SU-DHL-6 (cell line): ENCODE results near the gene GPR157.

Experiments used
- H2AFZ ChIP-seq: fragments of 200-600 bp; sonication (generic); 2 replicates; pipeline ENCODE4 v1.6.1; 2014; ENCODE audit warnings: low read depth, mild to moderate bottlenecking, moderate library complexity, mixed read lengths, antibody characterized with exemption, low read length; ENCODE audit not compliant: severe bottlenecking
- H3F3A ChIP-seq: fragments of 200-600 bp; shearing (Covaris generic); 2 replicates; pipeline ENCODE4 v1.6.0; 2016; ENCODE audit warnings: antibody characterized with exemption, mild to moderate bottlenecking; ENCODE audit not compliant: insufficient read depth
- H3K27ac ChIP-seq: fragments of 200-600 bp; sonication (generic); 2 replicates; pipeline ENCODE4 v1.5.1; 2016; ENCODE audit warnings: low read depth, mild to moderate bottlenecking, low read length, moderate library complexity, mixed read lengths
- H3K27me3 ChIP-seq: fragments of 200-600 bp; sonication (generic), shearing (Covaris generic); 2 replicates; pipeline ENCODE4 v1.6.0; 2014; ENCODE audit warnings: mild to moderate bottlenecking, low read length
- H3K36me3 ChIP-seq: fragments of 200-600 bp; sonication (generic); 2 replicates; pipeline ENCODE4 v1.6.1; 2014; ENCODE audit warnings: mild to moderate bottlenecking, low read length, mixed read lengths
- H3K4me2 ChIP-seq: fragments of 300-600, 200-600 bp; shearing (Covaris generic), sonication (generic); 2 replicates; pipeline ENCODE4 v1.6.0; 2014; ENCODE audit warnings: low read length, low read depth, mild to moderate bottlenecking; ENCODE audit not compliant: poor library complexity, severe bottlenecking
- H3K4me3 ChIP-seq: fragments of 200-600 bp; sonication (generic); 2 replicates; pipeline ENCODE4 v1.5.1; 2014; ENCODE audit warnings: antibody characterized with exemption, low read length, mild to moderate bottlenecking, mixed read lengths; ENCODE audit not compliant: insufficient read depth, poor library complexity, severe bottlenecking
- H3K79me2 ChIP-seq: fragments of 200-600 bp; sonication (generic); 2 replicates; pipeline ENCODE4 v1.6.1; 2014; ENCODE audit warnings: mild to moderate bottlenecking, low read length, moderate library complexity; ENCODE audit not compliant: insufficient read depth
- H3K9ac ChIP-seq: fragments of 200-600 bp; sonication (generic); 2 replicates; pipeline ENCODE4 v1.7.0; 2014; ENCODE audit warnings: mild to moderate bottlenecking, low read length
- H3K9me2 ChIP-seq: fragments of 200-600 bp; sonication (generic); replicated peaks from 2 replicates; pipeline ENCODE4 v1.6.1; 2014; ENCODE audit warnings: low read length; ENCODE audit not compliant: insufficient read depth
- H3K9me3 ChIP-seq: fragments of 200-600 bp; sonication (generic); 2 replicates; pipeline ENCODE4 v1.6.1; 2014; ENCODE audit warnings: low read length, mixed read lengths; ENCODE audit not compliant: insufficient read depth
- H4K20me1 ChIP-seq: fragments of 200-600 bp; sonication (generic); 2 replicates; pipeline ENCODE4 v1.6.1; 2014; ENCODE audit warnings: low read depth, mild to moderate bottlenecking, antibody characterized with exemption, low read length, moderate library complexity, mixed read lengths
- EZH2phosphoT487 ChIP-seq: fragments of 200-600 bp; sonication (generic), shearing (Covaris generic); conservative IDR thresholded peaks from 2 replicates; pipeline ENCODE4 v1.6.1; 2018; ENCODE audit warnings: mild to moderate bottlenecking, antibody characterized with exemption, low read length, moderate library complexity, mixed read lengths
- TF ChIP-seq, protein P1 (sequence below): fragments of 200-600 bp; sonication (generic); IDR thresholded peaks from one replicate; pipeline ENCODE4 v1.5.1; 2017; ENCODE audit warnings: antibody characterized with exemption, mild to moderate bottlenecking, low read length, moderate library complexity; ENCODE audit not compliant: insufficient read depth, poor library complexity, severe bottlenecking

The GPR157 gene, protein sequence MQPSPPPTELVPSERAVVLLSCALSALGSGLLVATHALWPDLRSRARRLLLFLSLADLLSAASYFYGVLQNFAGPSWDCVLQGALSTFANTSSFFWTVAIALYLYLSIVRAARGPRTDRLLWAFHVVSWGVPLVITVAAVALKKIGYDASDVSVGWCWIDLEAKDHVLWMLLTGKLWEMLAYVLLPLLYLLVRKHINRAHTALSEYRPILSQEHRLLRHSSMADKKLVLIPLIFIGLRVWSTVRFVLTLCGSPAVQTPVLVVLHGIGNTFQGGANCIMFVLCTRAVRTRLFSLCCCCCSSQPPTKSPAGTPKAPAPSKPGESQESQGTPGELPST

DNA sequence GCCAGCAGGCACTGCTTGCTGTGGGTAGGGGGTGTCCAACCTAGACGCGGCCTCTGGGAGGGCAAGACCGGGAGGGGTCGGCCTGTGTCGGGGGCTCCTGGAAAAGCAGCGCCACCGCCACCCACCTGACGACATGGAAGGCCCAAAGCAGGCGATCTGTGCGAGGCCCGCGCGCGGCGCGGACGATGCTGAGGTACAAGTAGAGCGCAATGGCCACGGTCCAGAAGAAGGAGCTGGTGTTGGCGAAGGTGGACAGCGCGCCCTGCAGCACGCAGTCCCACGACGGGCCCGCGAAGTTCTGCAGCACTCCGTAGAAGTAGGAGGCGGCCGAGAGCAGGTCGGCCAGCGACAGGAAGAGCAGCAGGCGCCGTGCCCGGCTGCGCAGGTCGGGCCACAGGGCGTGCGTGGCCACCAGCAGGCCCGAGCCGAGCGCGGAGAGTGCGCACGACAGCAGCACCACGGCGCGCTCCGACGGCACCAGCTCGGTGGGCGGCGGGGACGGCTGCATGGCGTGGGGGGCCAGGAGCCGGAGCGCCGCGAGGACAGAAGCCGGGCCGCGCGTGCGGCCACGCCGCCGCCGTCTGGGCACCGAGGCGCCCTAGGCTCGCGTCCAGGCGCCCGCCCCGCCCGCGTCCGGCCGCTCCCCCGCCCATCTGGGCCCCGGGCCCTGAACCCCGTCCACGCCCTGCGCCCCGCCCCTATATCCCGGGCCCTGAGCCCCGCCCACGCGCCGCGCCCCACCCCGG is at the start of gene GPR157:
Gene GPR157, minus strand, starts transcription at position 583 of the 746 bp plus-strand sequence. Its CDS starts 75 bp downstream, at position 508.
- Histone ChIP-seq H3K9ac (no peak within 1 kb of the TSS), H3K79me2 (no peaks in the 10 kb centered on the region), H3F3A (peaks cover 10% of the 10 kb centered on the region), H3K27ac (no peak within 1 kb of the TSS), H3K9me2 (no peaks in the 10 kb centered on the region), H3K27me3 (no peaks in the 10 kb centered on the region), H3K4me3 (no peak within 1 kb of the TSS), H3K4me2 (peak within 1 kb of the TSS; percentile 36), H3K9me3 (no peaks in the 10 kb centered on the region), H3K36me3 (no peaks in the 10 kb centered on the region), H2AFZ (no peak within 1 kb of the TSS), H4K20me1 (no peaks in the 10 kb centered on the region)
- no peak for TF ChIP-seq EZH2phosphoT487
- TF ChIP-seq, protein P1, sequence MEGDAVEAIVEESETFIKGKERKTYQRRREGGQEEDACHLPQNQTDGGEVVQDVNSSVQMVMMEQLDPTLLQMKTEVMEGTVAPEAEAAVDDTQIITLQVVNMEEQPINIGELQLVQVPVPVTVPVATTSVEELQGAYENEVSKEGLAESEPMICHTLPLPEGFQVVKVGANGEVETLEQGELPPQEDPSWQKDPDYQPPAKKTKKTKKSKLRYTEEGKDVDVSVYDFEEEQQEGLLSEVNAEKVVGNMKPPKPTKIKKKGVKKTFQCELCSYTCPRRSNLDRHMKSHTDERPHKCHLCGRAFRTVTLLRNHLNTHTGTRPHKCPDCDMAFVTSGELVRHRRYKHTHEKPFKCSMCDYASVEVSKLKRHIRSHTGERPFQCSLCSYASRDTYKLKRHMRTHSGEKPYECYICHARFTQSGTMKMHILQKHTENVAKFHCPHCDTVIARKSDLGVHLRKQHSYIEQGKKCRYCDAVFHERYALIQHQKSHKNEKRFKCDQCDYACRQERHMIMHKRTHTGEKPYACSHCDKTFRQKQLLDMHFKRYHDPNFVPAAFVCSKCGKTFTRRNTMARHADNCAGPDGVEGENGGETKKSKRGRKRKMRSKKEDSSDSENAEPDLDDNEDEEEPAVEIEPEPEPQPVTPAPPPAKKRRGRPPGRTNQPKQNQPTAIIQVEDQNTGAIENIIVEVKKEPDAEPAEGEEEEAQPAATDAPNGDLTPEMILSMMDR, result no peak

DNA sequence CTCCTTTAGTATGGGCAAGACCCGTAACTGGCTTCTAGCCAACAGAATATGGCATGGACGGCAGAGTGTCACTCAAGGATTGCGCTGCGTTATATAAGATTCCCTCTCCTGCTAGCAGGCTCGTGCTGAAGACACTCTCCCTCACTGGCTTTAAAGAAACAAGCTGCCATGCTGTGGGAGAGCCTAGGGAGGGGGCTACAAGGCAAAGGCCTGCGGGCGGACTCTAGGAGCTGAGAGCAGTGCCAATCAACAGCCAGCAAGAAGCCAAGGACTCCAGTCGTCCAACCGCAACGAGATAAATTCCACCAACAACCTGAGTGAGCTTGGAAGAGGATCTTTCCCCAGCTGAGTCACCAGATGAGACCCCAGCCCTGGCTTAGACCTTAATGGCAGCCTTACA is 45.9 kb upstream of the GPR157 start:
- H3K4me2 ChIP-seq, result no peak overlapping the region
- no peak overlapping the region for H3K27ac ChIP-seq
- no peaks in the 10 kb centered on the region for H3K79me2 ChIP-seq
- H3K36me3 ChIP-seq, result no peaks in the 10 kb centered on the region
- H3K9me3 ChIP-seq, result no peaks in the 10 kb centered on the region
- H3K9ac ChIP-seq, result no peak overlapping the region
- no peaks in the 10 kb centered on the region for H3F3A ChIP-seq
- no peak overlapping the region for H2AFZ ChIP-seq
- H3K9me2 ChIP-seq, result no peaks in the 10 kb centered on the region
- H4K20me1 ChIP-seq, result no peaks in the 10 kb centered on the region
- H3K27me3 ChIP-seq, result no peaks in the 10 kb centered on the region
- H3K4me3 ChIP-seq, result no peak overlapping the region
- no peak for TF ChIP-seq EZH2phosphoT487
- TF ChIP-seq, protein P1, result no peak

DNA sequence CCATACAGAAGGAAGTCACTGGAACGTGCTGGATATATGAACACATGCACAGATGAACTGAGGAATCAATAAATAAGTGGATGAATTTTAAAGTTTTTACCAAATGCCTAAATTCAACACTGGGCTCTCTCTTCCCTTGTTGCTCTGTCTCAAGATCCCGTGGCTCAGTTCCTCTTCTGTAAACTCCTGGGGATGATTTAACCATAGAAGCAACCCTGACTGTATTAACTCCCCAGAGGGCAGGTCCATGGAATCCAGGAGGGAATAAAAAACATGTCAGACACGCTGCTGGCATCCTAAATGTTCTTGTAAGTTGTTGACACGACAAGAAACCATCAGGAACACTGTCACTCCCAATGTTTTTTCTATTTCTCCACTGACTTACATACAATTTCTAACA is 45.3 kb upstream of the GPR157 start:
- H4K20me1 ChIP-seq, result no peaks in the 10 kb centered on the region
- no peak overlapping the region for H3K9ac ChIP-seq
- H3K9me2 ChIP-seq, result no peaks in the 10 kb centered on the region
- no peaks in the 10 kb centered on the region for H3K36me3 ChIP-seq
- H2AFZ ChIP-seq, result no peak overlapping the region
- no peak overlapping the region for H3K4me3 ChIP-seq
- no peaks in the 10 kb centered on the region for H3K79me2 ChIP-seq
- H3K27me3 ChIP-seq, result no peaks in the 10 kb centered on the region
- TF ChIP-seq EZH2phosphoT487, result no peak
- TF ChIP-seq, protein P1, result no peak
- no peak overlapping the region for H3K27ac ChIP-seq
- no peak overlapping the region for H3K4me2 ChIP-seq
- H3K9me3 ChIP-seq, result no peaks in the 10 kb centered on the region
- no peaks in the 10 kb centered on the region for H3F3A ChIP-seq
